Measurements from ENCODE around the gene NLRP12.
"Not testable (repeated sequence)": the region's sequence is repeated elsewhere in the genome, so short reads cannot be mapped to it uniquely, and the experiment has no call there.

The NLRP12 gene

DNA sequence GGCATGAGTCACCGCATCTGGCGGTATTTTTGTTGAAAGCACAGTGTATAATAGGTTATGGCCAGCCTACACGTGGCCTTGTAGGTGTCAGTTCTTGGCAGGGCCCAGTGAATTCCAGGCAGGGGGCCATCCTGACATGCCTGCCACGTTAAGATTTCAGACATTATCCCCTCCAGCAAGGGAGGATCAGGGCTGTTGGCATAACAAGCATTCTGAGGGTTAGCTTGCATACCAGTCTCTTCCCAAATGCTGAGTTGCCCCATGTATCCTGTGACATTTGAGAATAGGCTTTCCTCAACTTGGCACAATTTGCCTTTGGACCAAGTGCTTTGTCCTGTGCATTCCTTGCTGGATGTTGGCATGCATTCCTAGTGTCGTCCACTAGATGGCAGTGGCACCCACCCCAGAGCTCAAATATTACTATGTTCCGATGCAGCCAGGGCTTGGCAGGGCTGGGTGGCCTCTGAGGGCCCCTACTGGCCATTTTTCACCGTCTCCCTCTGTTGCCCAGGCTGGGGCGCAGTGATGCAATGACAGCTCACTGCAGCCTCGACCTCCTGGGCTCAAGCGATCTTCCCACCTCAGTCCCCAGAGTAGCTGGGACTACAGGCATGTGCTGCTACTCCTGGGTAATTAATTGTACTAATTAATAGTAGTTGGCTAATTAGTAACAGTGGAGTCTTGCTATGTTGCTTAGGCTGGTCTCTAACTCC is 31.2 kb downstream of the NLRP12 start:
- Histone ChIP-seq H3K9ac (ENCODE audit: low read depth, low read length) (no peak overlapping the region), H3K27ac (ENCODE audit: low read length) (no peak overlapping the region), H3K4me1 (ENCODE audit: insufficient read depth, low read length) (peaks cover 3% of the 10 kb centered on the region), H3K9me3 (ENCODE audit: insufficient read depth, low read depth, low read length) (no peaks in the 10 kb centered on the region; the same call in 1 of the 2 replicates), H3K27me3 (ENCODE audit: insufficient read depth, low read length) (no peaks in the 10 kb centered on the region), H3K36me3 (ENCODE audit: insufficient read depth, low read depth, low read length) (no peaks in the 10 kb centered on the region), H3K4me3 (ENCODE audit: low read length) (no peak overlapping the region)

DNA sequence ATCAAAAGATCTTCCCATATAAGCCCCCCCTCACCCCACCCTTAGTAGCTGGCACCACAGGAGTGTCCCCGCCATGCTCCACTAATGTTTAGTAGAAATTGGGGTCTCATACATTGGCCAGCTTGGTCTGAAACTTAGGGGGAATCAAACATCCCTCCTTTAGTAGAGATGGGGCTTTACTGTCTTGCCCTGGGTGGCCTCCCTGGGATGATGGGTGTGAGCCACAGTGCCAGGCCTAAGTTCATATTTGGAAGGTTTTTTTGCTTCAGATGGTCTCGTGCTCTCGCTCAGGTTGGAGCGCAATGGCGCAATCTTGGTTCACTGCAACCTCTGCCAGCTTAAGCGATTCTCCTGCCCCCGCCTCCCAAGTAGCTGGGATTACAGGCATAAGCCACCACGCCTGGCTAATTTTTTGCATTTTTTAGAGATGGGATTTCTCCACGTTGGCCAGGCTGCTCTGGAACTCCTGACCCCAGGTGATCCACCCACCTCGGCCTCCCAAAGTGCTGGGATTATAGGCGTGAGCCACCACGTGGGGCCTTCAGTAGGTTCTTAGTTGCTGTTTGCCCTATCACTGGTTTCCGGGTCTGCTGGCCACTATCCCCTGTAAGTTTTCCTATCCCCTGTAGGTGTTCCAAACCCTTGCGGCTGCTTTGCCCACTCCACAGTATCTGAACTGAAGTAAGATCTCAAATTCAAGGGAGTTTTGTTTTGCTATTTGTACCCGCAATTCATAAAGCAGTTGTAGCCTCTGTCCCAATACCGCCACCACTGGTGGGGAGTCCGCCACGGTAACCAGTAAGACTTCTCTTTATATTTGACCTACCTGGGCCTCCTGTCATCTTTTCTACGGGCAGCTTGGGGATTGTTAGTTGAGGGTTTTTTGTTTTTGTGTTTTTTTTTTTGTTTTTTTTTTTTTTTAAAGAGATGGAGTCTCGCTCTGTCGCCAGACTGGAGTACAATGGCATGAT is 34.1 kb downstream of the NLRP12 start:
- Histone ChIP-seq H3K27me3 (ENCODE audit: insufficient read depth, low read length) (no peaks in the 10 kb centered on the region), H3K9me3 (ENCODE audit: insufficient read depth, low read depth, low read length) (no peaks in the 10 kb centered on the region; the same call in 1 of the 2 replicates), H3K9ac (ENCODE audit: low read depth, low read length) (no peak overlapping the region), H3K27ac (ENCODE audit: low read length) (no peak overlapping the region), H3K36me3 (ENCODE audit: insufficient read depth, low read depth, low read length) (no peaks in the 10 kb centered on the region), H3K4me3 (ENCODE audit: low read length) (no peak overlapping the region), H3K4me1 (ENCODE audit: insufficient read depth, low read length) (peaks cover 7% of the 10 kb centered on the region)

DNA sequence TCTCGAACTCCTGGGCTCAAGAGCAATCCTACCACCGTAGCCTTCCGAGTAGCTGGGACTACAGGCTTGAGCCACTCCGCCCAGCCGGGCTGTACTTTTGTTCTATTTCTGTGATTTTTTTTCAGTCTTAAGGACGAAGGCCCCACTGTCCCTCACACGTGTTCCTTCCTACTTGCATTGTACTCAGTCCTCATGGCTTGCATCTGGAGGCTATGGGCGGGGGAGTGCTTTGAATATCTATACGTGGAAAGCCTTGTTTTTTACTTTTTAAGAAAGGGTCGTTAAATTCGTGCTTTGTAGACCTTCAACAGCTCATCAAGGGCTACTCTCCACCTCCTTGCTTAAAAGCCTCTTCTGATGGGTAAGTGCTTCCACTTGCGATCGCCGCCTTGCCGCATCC is 36.8 kb downstream of the NLRP12 start:
- Histone ChIP-seq H3K9me3 (ENCODE audit: insufficient read depth, low read depth, low read length) (peaks cover 10% of the 10 kb centered on the region), H3K27me3 (ENCODE audit: insufficient read depth, low read length) (no peaks in the 10 kb centered on the region), H3K27ac (ENCODE audit: low read length) (no peak overlapping the region), H3K9ac (ENCODE audit: low read depth, low read length) (no peak overlapping the region), H3K36me3 (ENCODE audit: insufficient read depth, low read depth, low read length) (no peaks in the 10 kb centered on the region), H3K4me3 (ENCODE audit: low read length) (no peak overlapping the region), H3K4me1 (ENCODE audit: insufficient read depth, low read length) (peaks cover 7% of the 10 kb centered on the region)

DNA sequence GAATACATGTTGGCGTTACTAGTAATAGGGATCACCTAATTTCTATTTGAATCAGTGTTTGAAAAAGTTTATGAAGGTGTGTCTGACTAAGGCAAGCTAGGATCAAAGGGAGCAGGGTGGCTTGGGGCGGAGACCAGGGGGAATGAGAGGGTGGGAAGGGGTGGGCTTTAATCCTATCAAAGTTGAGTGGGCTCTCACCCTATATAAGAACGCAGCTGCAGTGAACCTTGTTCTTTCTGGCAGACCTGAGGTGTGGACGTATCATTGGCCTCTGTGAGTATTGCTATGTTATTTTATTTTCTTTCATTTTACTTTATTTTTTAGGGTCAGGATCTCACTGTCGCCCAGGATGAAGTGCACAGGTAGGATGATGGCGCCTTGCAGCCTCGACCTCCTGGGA is 37.4 kb downstream of the NLRP12 start:
- H3K27ac ChIP-seq (ENCODE audit: low read length) = no peak overlapping the region
- H3K4me3 ChIP-seq (ENCODE audit: low read length) = no peak overlapping the region
- H3K4me1 ChIP-seq (ENCODE audit: insufficient read depth, low read length) = peaks cover 7% of the 10 kb centered on the region
- H3K36me3 ChIP-seq (ENCODE audit: insufficient read depth, low read depth, low read length) = no peaks in the 10 kb centered on the region
- peaks cover 14% of the 10 kb centered on the region for H3K9me3 ChIP-seq (ENCODE audit: insufficient read depth, low read depth, low read length)
- no peaks in the 10 kb centered on the region for H3K27me3 ChIP-seq (ENCODE audit: insufficient read depth, low read length)
- no peak overlapping the region for H3K9ac ChIP-seq (ENCODE audit: low read depth, low read length)

DNA sequence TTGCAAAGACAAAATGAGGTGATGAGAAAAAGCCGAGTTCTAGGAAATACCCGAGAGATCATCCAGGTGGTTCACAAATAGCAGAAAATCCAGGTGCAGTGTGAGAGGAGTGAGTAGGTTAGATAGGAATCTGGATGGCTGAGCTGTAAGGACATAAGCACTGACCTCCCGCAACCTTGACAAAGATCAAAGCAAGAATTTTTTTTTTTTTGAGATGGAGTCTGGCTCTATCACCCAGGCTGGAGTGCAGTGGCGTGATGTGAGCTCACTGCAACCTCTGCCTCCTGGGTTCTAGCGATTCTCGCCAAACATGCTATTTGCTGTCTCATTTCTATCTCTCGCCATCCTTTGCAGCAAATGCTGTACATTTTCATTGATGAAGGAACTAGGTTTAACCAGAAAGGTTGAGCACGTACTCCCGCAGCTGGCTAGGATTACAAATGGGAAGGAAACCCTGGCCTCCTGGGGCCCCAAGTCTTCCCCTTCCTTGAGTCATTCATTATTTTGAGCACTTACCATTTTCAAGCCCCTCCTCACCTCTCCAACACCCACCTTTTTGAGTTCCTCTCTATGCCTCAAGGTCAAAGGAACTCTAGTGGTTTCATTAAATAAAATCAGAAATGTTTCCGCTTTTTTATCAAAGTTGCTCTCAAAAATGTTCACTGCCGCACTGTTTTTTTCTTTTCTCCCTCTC is 38.8 kb downstream of the NLRP12 start:
- Histone ChIP-seq H3K9me3 (ENCODE audit: insufficient read depth, low read depth, low read length) (peaks cover 20% of the 10 kb centered on the region), H3K27ac (ENCODE audit: low read length) (no peak overlapping the region), H3K27me3 (ENCODE audit: insufficient read depth, low read length) (no peaks in the 10 kb centered on the region), H3K4me3 (ENCODE audit: low read length) (no peak overlapping the region), H3K36me3 (ENCODE audit: insufficient read depth, low read depth, low read length) (no peaks in the 10 kb centered on the region), H3K9ac (ENCODE audit: low read depth, low read length) (no peak overlapping the region), H3K4me1 (ENCODE audit: insufficient read depth, low read length) (peaks cover 4% of the 10 kb centered on the region)

DNA sequence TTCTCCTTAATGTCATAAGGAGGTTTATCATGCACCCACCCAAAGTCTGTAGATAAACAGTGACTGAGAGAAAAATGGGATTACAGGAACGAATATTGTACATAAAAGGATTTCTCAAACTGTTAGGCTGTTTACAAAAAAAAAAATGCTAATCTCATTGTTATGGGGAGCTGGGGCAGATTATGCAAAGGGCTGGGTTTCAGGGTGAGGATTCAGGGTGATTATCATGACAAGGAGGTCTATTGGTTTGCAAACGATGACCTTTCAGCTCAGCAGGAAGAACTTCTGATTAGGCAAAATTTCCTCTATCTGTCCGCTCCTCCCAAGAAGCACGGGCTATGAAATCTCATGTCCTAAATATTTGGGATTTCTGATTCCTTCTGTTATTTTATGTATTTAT is 41.4 kb downstream of the NLRP12 start:
- Histone ChIP-seq H3K27ac (ENCODE audit: low read length) (peak overlapping the region; percentile 43), H3K9ac (ENCODE audit: low read depth, low read length) (peak overlapping the region; percentile 46; the same call in 1 of the 2 replicates), H3K4me1 (ENCODE audit: insufficient read depth, low read length) (peaks cover 4% of the 10 kb centered on the region; the same call in 1 of the 2 replicates)

DNA sequence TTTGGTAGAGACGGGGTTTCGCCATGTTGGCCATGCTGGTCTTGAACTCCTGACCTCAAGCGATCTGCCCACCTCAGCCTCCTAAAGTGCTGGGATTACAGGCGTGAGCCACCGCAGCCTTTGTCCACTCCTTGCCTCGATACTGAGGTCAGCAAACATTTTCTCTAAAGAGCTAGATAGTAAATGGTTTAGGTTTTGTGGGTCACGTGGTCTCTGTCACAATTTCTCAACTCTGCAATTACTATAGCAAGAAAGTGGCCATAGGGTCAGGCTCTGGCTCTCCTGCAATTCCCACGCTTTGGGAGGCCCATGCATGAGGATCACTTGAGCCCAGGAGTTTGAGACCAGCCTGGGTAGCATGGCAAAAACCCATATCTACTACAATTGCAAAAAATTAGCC is 42.8 kb downstream of the NLRP12 start:
- H3K4me3 ChIP-seq (ENCODE audit: low read length); H3K36me3 ChIP-seq (ENCODE audit: insufficient read depth, low read depth, low read length); H3K27me3 ChIP-seq (ENCODE audit: insufficient read depth, low read length); H3K27ac ChIP-seq (ENCODE audit: low read length); H3K4me1 ChIP-seq (ENCODE audit: insufficient read depth, low read length); H3K9ac ChIP-seq (ENCODE audit: low read depth, low read length): not testable (repeated sequence)
- H3K9me3 ChIP-seq (ENCODE audit: insufficient read depth, low read depth, low read length) = peaks cover 20% of the 10 kb centered on the region; the same call in 1 of the 2 replicates

More for the DNA sequence above, 41.4 kb downstream of the NLRP12 start:
- Histone ChIP-seq H3K27me3 (ENCODE audit: insufficient read depth, low read length) (no peaks in the 10 kb centered on the region), H3K36me3 (ENCODE audit: insufficient read depth, low read depth, low read length) (no peaks in the 10 kb centered on the region), H3K9me3 (ENCODE audit: insufficient read depth, low read depth, low read length) (peaks cover 20% of the 10 kb centered on the region; the same call in 1 of the 2 replicates), H3K4me3 (ENCODE audit: low read length) (no peak overlapping the region)

DNA sequence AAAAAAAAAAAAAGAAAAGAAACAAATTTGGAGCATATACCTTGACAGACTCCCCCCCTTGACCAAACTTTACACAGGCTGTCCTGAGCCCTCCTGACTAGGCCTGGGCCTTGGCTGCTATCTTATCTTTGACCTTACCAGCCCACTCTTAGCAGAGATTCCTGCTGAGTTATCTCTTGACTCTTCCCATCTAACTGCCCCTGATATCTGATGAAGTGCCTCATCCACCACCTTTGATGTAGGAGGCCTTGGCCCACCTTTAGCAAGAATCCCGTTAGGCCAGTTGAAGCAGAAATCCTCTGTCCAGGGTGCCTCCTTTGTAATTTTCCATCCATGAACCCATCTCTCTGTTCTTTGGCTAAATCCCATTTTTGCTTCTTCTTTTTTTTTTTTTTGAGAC is 43.6 kb downstream of the NLRP12 start:
- Histone ChIP-seq H3K9me3 (ENCODE audit: insufficient read depth, low read depth, low read length) (peaks cover 20% of the 10 kb centered on the region; the same call in 1 of the 2 replicates), H3K4me1 (ENCODE audit: insufficient read depth, low read length) (peaks cover 4% of the 10 kb centered on the region; the same call in 1 of the 2 replicates), H3K4me3 (ENCODE audit: low read length) (no peak overlapping the region), H3K9ac (ENCODE audit: low read depth, low read length) (no peak overlapping the region), H3K27ac (ENCODE audit: low read length) (no peak overlapping the region), H3K36me3 (ENCODE audit: insufficient read depth, low read depth, low read length) (no peaks in the 10 kb centered on the region), H3K27me3 (ENCODE audit: insufficient read depth, low read length) (no peaks in the 10 kb centered on the region)

DNA sequence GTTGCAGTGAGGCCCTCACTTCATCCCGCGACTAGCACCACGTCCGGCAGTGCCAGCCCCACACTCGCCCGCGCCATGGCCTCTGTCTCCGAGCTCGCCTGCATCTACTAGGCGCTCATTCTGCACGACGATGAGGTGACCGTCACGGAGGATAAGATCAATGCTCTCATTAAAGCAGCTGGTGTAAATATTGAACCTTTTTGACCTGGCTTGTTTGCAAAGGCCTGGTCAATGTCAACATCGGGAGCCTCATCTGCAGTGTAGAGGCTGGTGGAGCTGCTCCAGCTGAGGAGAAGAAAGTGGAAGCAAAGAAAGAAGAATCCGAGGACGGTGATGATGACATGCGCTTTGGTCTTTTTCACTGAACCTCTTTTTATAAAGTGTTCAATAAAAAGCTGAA is 48.6 kb downstream of the NLRP12 start:
- no peaks in the 10 kb centered on the region for H3K27me3 ChIP-seq (ENCODE audit: insufficient read depth, low read length)
- H3K27ac ChIP-seq (ENCODE audit: low read length) = no peak overlapping the region
- H3K9me3 ChIP-seq (ENCODE audit: insufficient read depth, low read depth, low read length) = no peaks in the 10 kb centered on the region
- H3K36me3 ChIP-seq (ENCODE audit: insufficient read depth, low read depth, low read length) = no peaks in the 10 kb centered on the region
- H3K4me3 ChIP-seq (ENCODE audit: low read length) = no peak overlapping the region
- no peak overlapping the region for H3K9ac ChIP-seq (ENCODE audit: low read depth, low read length)
- H3K4me1 ChIP-seq (ENCODE audit: insufficient read depth, low read length) = peaks cover 17% of the 10 kb centered on the region

DNA sequence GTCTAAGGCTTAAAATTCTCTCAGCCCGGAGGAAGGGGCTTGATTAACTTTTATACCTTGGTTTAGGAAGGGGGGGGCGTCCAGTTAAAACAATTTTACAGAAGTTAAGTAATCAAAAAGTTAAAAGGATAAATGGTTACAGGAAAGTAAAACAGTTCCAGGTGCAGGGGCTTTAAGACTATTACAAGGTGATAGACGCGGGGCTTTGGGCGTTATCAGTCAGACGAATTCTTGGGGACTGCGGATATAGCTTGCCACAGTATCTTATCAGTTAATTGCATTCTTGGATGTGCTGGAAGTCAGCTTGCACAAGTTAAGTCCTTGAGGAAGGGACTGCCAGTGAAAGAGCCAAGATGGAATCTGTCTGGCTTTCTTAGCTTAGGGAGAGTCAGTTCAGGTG is 49.6 kb downstream of the NLRP12 start:
- H3K27me3 ChIP-seq (ENCODE audit: insufficient read depth, low read length); H3K9ac ChIP-seq (ENCODE audit: low read depth, low read length); H3K4me3 ChIP-seq (ENCODE audit: low read length); H3K27ac ChIP-seq (ENCODE audit: low read length); H3K36me3 ChIP-seq (ENCODE audit: insufficient read depth, low read depth, low read length); H3K9me3 ChIP-seq (ENCODE audit: insufficient read depth, low read depth, low read length): not testable (repeated sequence)
- peaks cover 17% of the 10 kb centered on the region for H3K4me1 ChIP-seq (ENCODE audit: insufficient read depth, low read length)

DNA sequence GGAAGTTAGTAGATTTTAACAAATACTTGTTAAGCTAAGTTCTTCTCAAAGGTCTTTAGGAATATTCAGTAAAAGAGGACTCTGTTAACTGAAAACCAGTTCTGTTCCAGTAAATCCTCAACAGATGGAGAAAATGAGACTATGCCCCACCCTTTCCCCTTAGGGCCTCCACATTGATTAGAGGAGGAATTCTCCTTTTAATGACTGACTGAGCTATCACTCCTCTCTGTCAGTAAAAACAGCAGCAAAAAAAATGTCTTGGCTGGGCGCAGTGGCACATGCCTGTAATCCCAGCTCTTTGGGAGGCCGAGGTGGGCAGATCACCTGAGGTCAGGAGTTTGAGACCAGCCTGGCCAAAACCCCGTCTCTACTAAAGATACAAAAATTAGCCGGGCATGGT is 50.1 kb downstream of the NLRP12 start:
- Histone ChIP-seq H3K9ac (ENCODE audit: low read depth, low read length) (no peak overlapping the region), H3K4me3 (ENCODE audit: low read length) (no peak overlapping the region), H3K4me1 (ENCODE audit: insufficient read depth, low read length) (peaks cover 17% of the 10 kb centered on the region), H3K27me3 (ENCODE audit: insufficient read depth, low read length) (no peaks in the 10 kb centered on the region), H3K36me3 (ENCODE audit: insufficient read depth, low read depth, low read length) (no peaks in the 10 kb centered on the region), H3K9me3 (ENCODE audit: insufficient read depth, low read depth, low read length) (no peaks in the 10 kb centered on the region), H3K27ac (ENCODE audit: low read length) (no peak overlapping the region)
